ENCODE measurements around the gene GSG1L2.

The GSG1L2 gene

DNA sequence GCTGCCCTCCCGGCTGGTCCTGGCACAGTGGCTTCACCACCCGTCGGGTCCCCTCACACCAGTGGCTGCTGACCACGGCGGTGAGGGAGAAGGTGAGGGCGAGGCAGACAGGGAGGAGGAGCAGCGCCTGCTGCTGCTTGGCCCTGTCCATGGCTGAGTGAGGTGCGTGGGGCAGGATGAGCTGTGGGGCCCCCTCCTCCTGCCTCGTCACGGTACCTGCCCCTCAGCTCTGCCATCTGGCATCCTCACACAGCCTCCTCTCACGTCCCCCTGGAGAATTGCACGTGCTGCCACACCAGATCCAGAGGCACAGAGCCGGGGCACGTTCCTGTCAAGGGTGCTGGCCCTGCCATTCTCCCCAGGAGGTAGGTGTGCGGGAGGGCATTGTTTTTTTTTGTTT lies at the start of gene GSG1L2:
Gene GSG1L2 (minus strand): TSS at position 159 of the 400 bp plus-strand sequence. CDS start 8 bp downstream, at position 151.
- FAIRE-seq (no peak), DNase-seq (ENCODE audit: extremely low spot score, insufficient read length, low read depth) (no peak)

- FAIRE-seq, result no peak
- no peak for DNase-seq (ENCODE audit: extremely low spot score, insufficient read length, low read depth)
These were observed 46.7 kb upstream of the GSG1L2 start for GRCh38 chr17:9868552-9868951.

DNA sequence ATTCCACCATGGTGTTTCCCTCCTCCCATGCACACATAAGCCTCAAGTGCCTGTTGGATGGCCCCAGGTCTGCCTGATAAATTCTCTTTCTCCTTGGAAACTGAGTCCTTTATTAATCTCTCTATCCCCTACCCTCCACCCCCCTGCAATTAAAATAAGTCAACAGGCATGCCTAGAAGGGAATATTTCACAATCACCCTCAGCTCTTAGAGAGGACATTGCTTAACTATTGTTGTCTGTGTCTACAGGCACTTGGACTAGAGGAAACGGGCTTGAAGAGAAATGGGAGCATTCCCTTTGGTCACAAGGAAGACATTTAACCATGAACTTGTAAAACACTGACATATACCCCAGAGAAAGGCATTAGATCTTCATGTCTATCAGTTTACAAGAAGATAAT lies 43.7 kb upstream of the GSG1L2 start:
- no peak for FAIRE-seq
- no peak for DNase-seq (ENCODE audit: extremely low spot score, insufficient read length, low read depth)

GRCh38 chr17:9862949-9863348 lies 41.1 kb upstream of the GSG1L2 start:
- FAIRE-seq (no peak), DNase-seq (ENCODE audit: extremely low spot score, insufficient read length, low read depth) (no peak)

DNA sequence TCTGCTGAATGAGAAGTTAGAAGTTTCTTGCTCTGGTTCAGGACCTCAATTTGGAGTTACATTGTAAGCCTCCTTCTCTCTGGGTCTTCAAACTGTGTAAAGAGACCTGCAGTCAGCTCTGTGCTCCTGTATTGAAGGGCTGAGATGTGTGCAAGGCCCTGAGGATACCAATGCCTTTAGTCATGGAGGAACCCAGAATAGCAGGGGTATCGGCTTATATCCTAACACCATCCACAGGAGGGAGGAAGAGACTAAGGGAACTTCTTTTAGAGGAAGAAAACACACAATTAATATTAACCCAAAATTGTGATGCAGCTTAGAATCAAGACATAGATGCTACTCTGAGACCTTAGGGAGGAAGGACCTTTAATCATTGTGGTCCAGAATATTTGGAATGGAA lies 40.3 kb upstream of the GSG1L2 start:
- FAIRE-seq (no peak), DNase-seq (ENCODE audit: extremely low spot score, insufficient read length, low read depth) (no peak)

GRCh38 chr17:9860851-9861250 lies 39.0 kb upstream of the GSG1L2 start:
- FAIRE-seq (no peak), DNase-seq (ENCODE audit: extremely low spot score, insufficient read length, low read depth) (no peak)

GRCh38 chr17:9859781-9860180 lies 37.9 kb upstream of the GSG1L2 start:
- no peak for FAIRE-seq

GRCh38 chr17:9855036-9855435 lies 33.2 kb upstream of the GSG1L2 start:
- FAIRE-seq, result no peak

More at GRCh38 chr17:9859781-9860180, 37.9 kb upstream of the GSG1L2 start:
- DNase-seq (ENCODE audit: extremely low spot score, insufficient read length, low read depth), result no peak

DNA sequence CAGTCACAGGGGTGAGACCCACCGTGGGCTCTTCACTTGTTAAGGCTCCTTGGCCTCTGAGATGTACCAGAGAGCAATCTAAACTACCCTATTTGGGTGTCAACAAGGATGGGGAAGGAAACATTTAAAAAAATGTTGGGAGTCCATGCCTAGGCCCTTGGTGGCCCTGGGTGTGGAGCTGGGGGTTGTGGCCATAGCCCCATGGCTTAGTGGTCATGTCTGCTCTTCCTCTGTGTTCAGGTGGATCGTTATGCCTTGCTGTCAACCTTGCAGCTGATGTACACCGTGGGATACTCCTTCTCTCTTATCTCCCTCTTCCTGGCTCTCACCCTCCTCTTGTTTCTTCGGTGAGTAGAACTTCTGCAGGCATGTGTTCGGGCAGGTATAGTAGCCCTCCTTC lies 32.4 kb upstream of the GSG1L2 start:
- FAIRE-seq (no peak), DNase-seq (ENCODE audit: extremely low spot score, insufficient read length, low read depth) (no peak)

More at GRCh38 chr17:9855036-9855435, 33.2 kb upstream of the GSG1L2 start:
- DNase-seq (ENCODE audit: extremely low spot score, insufficient read length, low read depth), result no peak

- FAIRE-seq, result no peak
- no peak for DNase-seq (ENCODE audit: extremely low spot score, insufficient read length, low read depth)
These were observed 28.3 kb upstream of the GSG1L2 start for GRCh38 chr17:9850151-9850550.

GRCh38 chr17:9845306-9845705 lies 23.4 kb upstream of the GSG1L2 start:
- no peak for FAIRE-seq
- DNase-seq (ENCODE audit: extremely low spot score, insufficient read length, low read depth), result no peak

DNA sequence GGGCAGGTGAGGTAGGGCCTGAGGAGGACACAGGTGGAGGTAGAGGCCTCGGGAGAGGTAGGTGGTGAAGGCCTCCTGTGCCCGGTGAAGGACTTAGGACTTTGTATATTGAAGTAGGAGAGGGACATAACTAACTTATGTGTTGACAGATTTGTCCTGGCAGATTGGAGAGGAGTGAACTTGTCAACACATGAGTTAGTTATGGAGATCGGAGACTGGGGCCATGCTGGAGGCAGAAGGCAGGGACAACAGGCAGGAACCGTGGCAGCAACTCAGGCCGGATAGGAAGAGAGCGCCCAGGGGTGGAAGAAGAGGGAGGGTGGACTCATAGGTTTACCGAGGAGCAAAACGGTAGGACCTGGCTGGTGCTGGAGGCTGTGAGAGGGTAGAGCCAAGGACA lies 22.3 kb upstream of the GSG1L2 start:
- no peak for FAIRE-seq
- DNase-seq (ENCODE audit: extremely low spot score, insufficient read length, low read depth), result no peak

GRCh38 chr17:9843152-9844010 lies 21.5 kb upstream of the GSG1L2 start:
- DNase-seq (ENCODE audit: extremely low spot score, insufficient read length, low read depth) (no peak), FAIRE-seq (no peak)

DNA sequence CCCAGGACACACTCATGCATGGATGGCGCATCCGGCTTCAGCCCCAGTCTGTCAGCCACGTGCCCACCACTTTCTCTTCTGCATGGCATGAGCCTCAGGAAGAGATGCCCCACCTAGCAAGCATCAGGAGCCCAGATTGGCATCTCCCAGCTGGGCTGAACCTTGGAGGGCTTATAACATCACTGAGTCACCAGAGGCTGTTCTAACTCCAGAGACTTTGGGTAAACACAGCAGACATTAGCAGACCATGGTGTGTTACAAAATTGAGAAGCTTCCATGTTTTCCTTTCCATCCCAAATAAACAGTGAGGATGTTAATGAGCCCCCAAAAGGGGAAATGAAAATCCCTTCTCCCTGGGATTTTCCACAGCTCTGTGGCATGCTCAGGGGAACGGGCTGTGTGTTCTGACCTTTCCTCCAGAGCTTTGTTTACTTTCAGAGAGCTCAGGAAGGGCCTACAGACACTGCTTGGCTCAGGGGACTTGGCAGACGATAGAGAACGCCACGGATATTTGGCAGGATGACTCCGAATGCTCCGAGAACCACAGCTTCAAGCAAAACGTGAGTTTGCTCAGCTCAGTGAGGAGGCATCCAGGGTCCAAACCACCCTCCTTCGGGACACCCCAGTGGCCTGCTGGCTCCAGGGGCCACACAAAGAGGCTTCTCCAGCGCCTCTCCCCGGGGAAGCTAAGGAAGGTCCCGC lies 20.3 kb upstream of the GSG1L2 start:
- no peak for FAIRE-seq

DNA sequence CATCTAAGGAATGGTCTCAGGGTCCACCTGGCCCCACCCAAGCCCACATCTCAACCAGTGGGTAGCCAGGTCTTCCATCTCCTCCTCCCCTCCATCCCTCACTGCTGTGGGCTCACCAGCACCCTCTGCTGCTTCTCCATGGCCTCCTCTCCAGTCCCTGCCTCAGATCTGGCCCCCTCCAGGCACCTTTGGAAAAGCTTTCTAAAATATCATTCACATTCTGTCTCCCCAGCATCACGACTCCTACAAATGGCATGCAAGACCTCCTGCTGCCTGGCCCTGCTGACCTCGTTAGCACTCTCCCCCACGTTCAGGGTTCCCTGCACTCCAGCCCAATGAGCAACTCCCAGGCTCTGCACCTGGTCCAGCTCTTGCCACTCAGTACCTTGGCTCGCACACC lies 17.6 kb upstream of the GSG1L2 start:
- no peak for DNase-seq (ENCODE audit: extremely low spot score, insufficient read length, low read depth)
- no peak for FAIRE-seq

More for the DNA sequence above, 20.3 kb upstream of the GSG1L2 start:
- DNase-seq (ENCODE audit: extremely low spot score, insufficient read length, low read depth), result no peak

DNA sequence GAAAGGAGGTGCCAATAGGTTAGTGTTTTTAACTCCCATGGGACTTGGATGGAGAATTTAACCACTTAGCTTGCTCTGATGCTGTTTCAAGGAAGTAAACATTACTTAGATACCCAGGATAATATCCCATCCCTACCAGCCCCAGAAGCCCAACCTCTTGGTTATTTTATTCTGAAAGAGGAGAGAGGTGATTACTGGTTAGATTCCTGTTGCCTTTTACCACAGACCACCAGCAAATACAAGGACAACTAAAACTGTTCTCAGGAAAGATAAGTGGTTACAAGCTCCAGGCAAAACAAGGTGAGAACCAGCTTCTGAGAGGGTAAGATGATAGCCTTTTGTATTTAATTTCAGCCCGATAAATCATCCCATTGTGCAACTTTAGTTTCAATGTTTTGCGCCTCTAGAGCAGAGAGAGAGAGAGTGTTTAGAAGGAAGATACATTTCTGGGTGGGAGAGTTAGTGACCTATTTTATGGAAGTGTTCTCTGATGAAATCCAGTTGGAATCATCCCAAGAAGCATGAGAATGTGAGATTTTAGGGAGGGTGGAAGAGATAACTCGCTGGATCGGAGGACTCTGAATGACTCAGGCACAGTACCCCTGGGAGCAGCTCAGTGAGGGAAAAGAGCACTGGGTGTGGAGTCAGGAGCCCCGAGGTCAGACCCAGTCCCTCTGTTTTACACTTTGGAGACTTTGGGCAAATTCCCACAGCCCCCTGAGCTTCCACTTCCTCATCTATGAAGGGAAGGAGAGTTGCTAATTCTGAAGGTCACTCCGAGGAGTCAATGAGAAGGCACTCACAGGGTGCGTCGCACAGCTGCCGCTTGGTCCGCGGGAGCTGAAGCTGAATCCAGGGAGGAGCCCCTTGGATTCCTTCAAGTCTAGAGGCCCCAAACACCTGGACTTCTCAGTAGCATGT lies 15.9 kb upstream of the GSG1L2 start:
- no peak for FAIRE-seq
- no peak for DNase-seq (ENCODE audit: extremely low spot score, insufficient read length, low read depth)

DNA sequence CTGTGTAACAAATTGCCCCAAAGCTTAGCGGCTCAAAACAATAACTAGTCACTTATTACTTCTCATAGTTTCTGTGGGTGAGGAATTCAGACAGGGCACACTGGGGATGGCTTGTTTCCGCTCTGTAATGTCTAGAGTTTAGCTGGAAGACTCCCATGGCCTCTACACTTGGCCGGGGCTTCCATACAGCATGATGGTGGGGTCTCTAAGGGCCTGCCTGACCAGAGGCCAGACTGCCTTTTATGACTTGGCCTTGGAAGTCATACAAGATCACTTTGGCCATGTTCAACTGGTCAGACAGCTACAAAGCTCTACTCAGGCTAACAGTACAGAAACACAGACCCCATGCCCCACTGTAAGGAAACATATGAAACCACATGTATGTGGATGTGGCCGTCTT lies 12.0 kb upstream of the GSG1L2 start:
- DNase-seq (ENCODE audit: extremely low spot score, insufficient read length, low read depth) (no peak), FAIRE-seq (no peak)

DNA sequence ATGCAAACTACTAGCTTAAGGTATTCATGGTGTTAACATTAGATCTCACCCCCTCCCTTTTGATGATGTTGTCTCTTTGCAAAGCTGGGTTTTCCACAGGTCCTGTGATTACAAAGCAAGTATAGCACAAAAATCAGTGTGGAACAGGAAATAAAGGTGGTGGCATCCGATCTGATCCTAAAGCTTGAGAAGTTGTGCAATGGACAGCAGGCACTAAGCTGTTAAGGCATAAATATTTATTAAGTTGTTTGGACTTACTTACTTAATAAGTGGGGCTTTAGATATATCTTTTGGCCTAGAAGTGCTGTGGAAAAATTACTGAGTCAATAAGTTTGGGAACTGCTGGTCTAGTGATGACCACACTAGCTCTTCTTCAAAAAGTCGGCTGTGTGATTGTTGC lies 8.8 kb upstream of the GSG1L2 start:
- no peak for DNase-seq (ENCODE audit: extremely low spot score, insufficient read length, low read depth)
- no peak for FAIRE-seq

GRCh38 chr17:9829343-9829742 lies 7.5 kb upstream of the GSG1L2 start:
- FAIRE-seq, result no peak

More at GRCh38 chr17:9829343-9829742, 7.5 kb upstream of the GSG1L2 start:
- no peak for DNase-seq (ENCODE audit: extremely low spot score, insufficient read length, low read depth)

Data from GM18507 (cell line).